ENCODE data around the gene INSIG2. TPM values are rescaled to one million over a fixed set of nuclear protein-coding genes. Genes with fewer than 3 reads are reported as not detected.

The INSIG2 gene
- total and polyA plus RNA-seq, 9 of the 15 experiments (the other 6 are each of a cell fraction or from before 2014, with no cell fraction given), result 1.5 to 34.2 (median 6.4) TPM

DNA sequence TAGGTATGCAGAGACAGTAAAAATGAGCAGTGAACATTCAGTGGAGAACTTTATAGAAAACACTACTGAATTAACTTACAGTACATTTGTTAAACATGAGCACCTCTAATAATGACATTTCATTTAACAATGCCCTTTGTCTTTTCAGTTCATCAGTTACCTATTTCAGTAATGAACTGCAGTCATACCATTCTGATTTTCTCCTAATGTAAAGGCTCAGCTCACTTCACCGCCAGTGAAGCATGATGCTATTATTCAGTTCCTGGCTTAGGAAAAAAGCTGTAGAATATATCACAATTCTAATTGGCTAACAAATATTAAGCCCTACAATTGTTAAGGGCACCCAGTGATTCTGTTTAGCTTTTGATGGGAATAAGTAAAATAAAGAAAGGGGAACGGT is 37.3 kb upstream of the INSIG2 start:
- no peak overlapping the region for H3K9ac ChIP-seq (ENCODE audit: insufficient read depth in 1 of 2, low read depth in 2 of 2, low read length in 2 of 2)
- ChIA-PET CTCF (ENCODE audit: low intra/inter-chr PET ratio) (no interaction called here), POLR2A (interaction anchor here (0.8 kb wide), 1 partner anchor 16 kb away, joined by 3 read pairs; no protein-coding TSS in a partner anchor)
- no peaks in the 10 kb centered on the region for H3K9me3 ChIP-seq (replicated peaks; ENCODE audit: control insufficient read depth, insufficient read depth, low read depth, low read length)
- H3K27me3 ChIP-seq (ENCODE audit: control insufficient read depth in 2 of 2, insufficient read depth in 2 of 2, low read length in 2 of 2), result peaks cover under 1 to 7% of the 10 kb centered on the region in 2 experiments; a peak in 3 of 5 replicates
- intact Hi-C loops (cut with micrococcal nuclease) (no loop called here), in situ Hi-C loops (cut with MboI) (loop anchor here (10.0 kb wide), 1 partner anchor 154 kb away; no protein-coding TSS in a partner anchor)
- WGBS (ENCODE audit: insufficient coverage, low coverage, missing lambda C conversion rate), result 0% methylated on average over 2 of the region's 2 CpGs
- H4K20me1 ChIP-seq (replicated peaks; ENCODE audit: control insufficient read depth, insufficient read depth, low read length), result no peaks in the 10 kb centered on the region
- H3K4me1 ChIP-seq (replicated peaks in 1 of 2; ENCODE audit: control insufficient read depth in 2 of 2, insufficient read depth in 2 of 2, low read length in 2 of 2), result no peaks in the 10 kb centered on the region
- BruUV-seq (replicated peaks), result no TSS peak
- no peak overlapping the region for H2AFZ ChIP-seq (ENCODE audit: low read depth, low read length)
- H3K79me2 ChIP-seq (ENCODE audit: control insufficient read depth, insufficient read depth, low read length), result no peaks in the 10 kb centered on the region
- no peak overlapping the region for H3K4me2 ChIP-seq (ENCODE audit: insufficient read depth, low read length)
- no peaks in the 10 kb centered on the region for H3K9me1 ChIP-seq (ENCODE audit: control insufficient read depth, insufficient read depth, low read length)
- ATAC-seq, result no peak
- no peak overlapping the region for H3K27ac ChIP-seq (ENCODE audit: extremely low read depth, low read depth, low read length)
- no peak for DNase-seq (ENCODE audit: extremely low read depth in 1 of 4, low spot score in 3 of 4)
- FAIRE-seq, result no peak
- no peak for TF ChIP-seq MEIS2 (IDR thresholded peaks at IDR 0.05; ENCODE audit: partially characterized antibody)
- TF ChIP-seq MEF2A (IDR thresholded peaks at IDR 0.05; ENCODE audit: control insufficient read depth, low read depth, low read length), result no peak
- TF ChIP-seq CBX8 (IDR thresholded peaks at IDR 0.05; ENCODE audit: borderline replicate concordance, extremely low read depth, low read depth, low read length, poor library complexity, severe bottlenecking), result no peak
- no peak for TF ChIP-seq NFRKB (IDR thresholded peaks at IDR 0.05; ENCODE audit: low read depth)
- H3K36me3 ChIP-seq (ENCODE audit: control insufficient read depth, insufficient read depth, low read length), result no peaks in the 10 kb centered on the region
- H3K4me3 ChIP-seq, result no peak overlapping the region

DNA sequence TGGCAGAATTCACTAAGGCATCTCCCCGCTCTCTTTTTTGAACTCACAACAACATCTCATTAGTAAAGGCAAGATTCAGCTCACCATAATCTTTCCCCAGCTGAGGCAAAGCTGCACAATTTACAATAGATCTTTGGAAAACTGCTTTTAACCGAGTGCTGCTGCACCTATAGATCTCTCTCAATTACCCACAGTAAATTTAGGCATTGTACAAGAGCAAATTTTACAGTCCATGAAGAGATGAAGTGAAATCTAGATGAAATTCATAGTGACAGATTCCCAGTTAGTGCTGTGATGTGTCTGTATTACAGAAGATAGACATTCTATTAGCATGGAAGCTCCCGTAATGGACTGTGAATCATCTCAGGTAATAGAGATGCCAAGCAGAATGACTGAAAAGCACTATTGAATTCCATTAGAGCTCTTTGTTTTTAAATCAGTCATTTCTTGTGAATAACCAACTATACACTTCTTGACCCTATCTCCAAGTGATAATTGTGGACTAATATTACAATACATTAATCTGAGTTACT is 36.4 kb upstream of the INSIG2 start:
- no peak for FAIRE-seq
- no peaks in the 10 kb centered on the region for H3K36me3 ChIP-seq (ENCODE audit: control insufficient read depth, insufficient read depth, low read length)
- TF ChIP-seq LCOR (CRISPR knock-in tag; IDR thresholded peaks at IDR 0.05) (no peak), KLF16 (IDR thresholded peaks at IDR 0.05) (no peak), ZNF699 (CRISPR knock-in tag; IDR thresholded peaks at IDR 0.05; ENCODE audit: insufficient replicate concordance) (no peak), NR4A1 (CRISPR knock-in tag; IDR thresholded peaks at IDR 0.05) (no peak), NR4A1 (tag; IDR thresholded peaks at IDR 0.05) (no peak)
- no peak overlapping the region for H2AFZ ChIP-seq (ENCODE audit: low read depth, low read length)
- H3K4me3 ChIP-seq, result no peak overlapping the region
- no peaks in the 10 kb centered on the region for H4K20me1 ChIP-seq (replicated peaks; ENCODE audit: control insufficient read depth, insufficient read depth, low read length)
- no peak overlapping the region for H3K9ac ChIP-seq (ENCODE audit: insufficient read depth in 1 of 2, low read depth in 2 of 2, low read length in 2 of 2)
- BruUV-seq (replicated peaks), result no TSS peak
- WGBS (ENCODE audit: insufficient coverage, low coverage, missing lambda C conversion rate), result 0% methylated on average over 3 of the region's 3 CpGs
- CTCF ChIA-PET (ENCODE audit: low intra/inter-chr PET ratio), result no interaction called here
- in situ Hi-C loops (cut with MboI), result loop anchor here (10.0 kb wide), 1 partner anchor 153 kb away; no protein-coding TSS in a partner anchor
- H3K79me2 ChIP-seq (ENCODE audit: control insufficient read depth, insufficient read depth, low read length), result no peaks in the 10 kb centered on the region
- no peaks in the 10 kb centered on the region for H3K9me1 ChIP-seq (ENCODE audit: control insufficient read depth, insufficient read depth, low read length)
- H3K27ac ChIP-seq (ENCODE audit: extremely low read depth, low read depth, low read length), result no peak overlapping the region
- no peaks in the 10 kb centered on the region for H3K9me3 ChIP-seq (replicated peaks; ENCODE audit: control insufficient read depth, insufficient read depth, low read depth, low read length)
- H3K27me3 ChIP-seq (ENCODE audit: control insufficient read depth in 2 of 2, insufficient read depth in 2 of 2, low read length in 2 of 2), result peaks cover 5 to 7% of the 10 kb centered on the region in 2 experiments; a peak in 3 of 5 replicates
- intact Hi-C loops (cut with micrococcal nuclease), result no loop called here
- no peak for DNase-seq (ENCODE audit: extremely low read depth in 1 of 4, low spot score in 3 of 4)
- H3K4me2 ChIP-seq (ENCODE audit: insufficient read depth, low read length), result no peak overlapping the region
- no peak for ATAC-seq
- no peaks in the 10 kb centered on the region for H3K4me1 ChIP-seq (replicated peaks in 1 of 2; ENCODE audit: control insufficient read depth in 2 of 2, insufficient read depth in 2 of 2, low read length in 2 of 2)
- POLR2A ChIA-PET, result interaction anchor here (0.8 to 1.2 kb wide), 2 partner anchors 15 to 24 kb away, joined by 3 read pairs; no protein-coding TSS in a partner anchor
